GM12891 (cell line): ENCODE measurements around the gene LENG8.

ENCODE experiments used
- POLR2A ChIP-seq: IDR thresholded peaks from 2 replicates; pipeline ENCODE4 v1.6.1; 2011; ENCODE audit warnings: low read depth, low read length, control low read depth
- POLR2AphosphoS5 ChIP-seq: IDR thresholded peaks from 2 replicates; pipeline ENCODE4 v1.6.1; 2011; ENCODE audit warnings: low read depth, low read length, control low read depth
- SPI1 ChIP-seq: IDR thresholded peaks from 2 replicates; pipeline ENCODE4 v1.6.1; 2011; ENCODE audit warnings: low read depth, low read length, control low read depth
- TAF1 ChIP-seq: IDR thresholded peaks from 2 replicates; pipeline ENCODE4 v1.6.1; 2011; ENCODE audit warnings: low read depth, low read length, control low read depth

DNA sequence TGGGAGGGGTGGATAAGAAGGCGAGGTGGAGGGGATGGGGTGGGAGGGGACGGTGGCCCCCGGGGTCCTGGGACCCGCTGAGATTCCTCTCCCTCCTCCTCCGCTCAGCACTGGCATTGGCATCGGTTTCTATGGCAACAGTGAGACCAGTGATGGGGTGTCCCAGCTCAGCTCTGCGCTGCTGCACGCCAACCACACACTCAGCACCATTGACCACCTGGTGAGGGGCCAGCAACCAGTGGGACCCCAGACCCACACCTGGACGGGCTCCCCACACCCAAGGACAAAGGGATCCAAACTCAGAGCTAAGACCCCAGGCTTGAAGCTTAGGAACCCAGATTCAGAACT, 27.9 kb upstream of the LENG8 start:
- TF ChIP-seq POLR2AphosphoS5 (no peak), POLR2A (no peak), TAF1 (no peak), SPI1 (no peak)
